Mesenchymal stem cell (in vitro differentiated cells and primary cell): Measurements from ENCODE around the gene CENPK.

Experiments
- DNase-seq: peaks from one replicate; pipeline ENCODE4 v3.0.0-alpha.2; 2013
- H2AFZ ChIP-seq: one replicate; pipeline ENCODE4 v1.6.1; 2013; ENCODE audit warnings: low read depth, mild to moderate bottlenecking, control low read depth, inconsistent platforms, low read length, moderate library complexity
- H2AK5ac ChIP-seq: 2 replicates; pipeline ENCODE4 v1.6.1; 2013; ENCODE audit warnings: low read length, moderate library complexity, mild to moderate bottlenecking, inconsistent platforms; ENCODE audit not compliant: severe bottlenecking
- H2BK120ac ChIP-seq: one replicate; pipeline ENCODE4 v1.6.1; 2013; ENCODE audit warnings: low read depth, mild to moderate bottlenecking, inconsistent platforms, low read length, moderate library complexity
- H2BK12ac ChIP-seq, 2 experiments: one replicate each; pipeline ENCODE4 v1.6.1; 2013; ENCODE audit warnings: inconsistent platforms in 2 of 2, low read length in 2 of 2, mild to moderate bottlenecking in 2 of 2, moderate library complexity in 2 of 2, control low read depth in 1 of 2
- H2BK15ac ChIP-seq: one replicate; pipeline ENCODE4 v1.6.1; 2013; ENCODE audit warnings: mild to moderate bottlenecking, low read depth, inconsistent platforms; ENCODE audit not compliant: poor library complexity, severe bottlenecking
- H2BK5ac ChIP-seq: 2 replicates; pipeline ENCODE4 v1.6.1; 2013; ENCODE audit warnings: low read depth, mild to moderate bottlenecking, low read length, control low read depth, inconsistent platforms; ENCODE audit not compliant: poor library complexity, severe bottlenecking
- H3K14ac ChIP-seq, 2 experiments: one replicate each; pipeline ENCODE4 v1.6.1; 2013; ENCODE audit warnings: inconsistent platforms in 2 of 2, low read length in 2 of 2, control low read depth in 1 of 2, mild to moderate bottlenecking in 1 of 2, moderate library complexity in 1 of 2
- H3K18ac ChIP-seq, 2 experiments: one replicate each; pipeline ENCODE4 v1.6.1; 2013; ENCODE audit warnings: inconsistent platforms in 2 of 2, low read length in 2 of 2, control low read depth in 1 of 2, low read depth in 1 of 2, mild to moderate bottlenecking in 1 of 2
- H3K23ac ChIP-seq, 2 experiments: one replicate each; pipeline ENCODE4 v1.6.1; 2013; ENCODE audit warnings: inconsistent platforms in 2 of 2, low read length in 2 of 2, mild to moderate bottlenecking in 2 of 2, moderate library complexity in 2 of 2, control low read depth in 1 of 2
- H3K27ac ChIP-seq: 2 replicates; pipeline ENCODE4 v1.5.1; 2013; ENCODE audit warnings: mild to moderate bottlenecking, moderate library complexity, low read length, control low read depth, inconsistent platforms; ENCODE audit not compliant: poor library complexity, severe bottlenecking
- H3K27me3 ChIP-seq, 2 experiments: 2 replicates each; pipeline versions ENCODE4 v1.6.1 to v1.7.0; 2013; ENCODE audit warnings: low read length in 2 of 2, mild to moderate bottlenecking in 2 of 2, moderate library complexity in 2 of 2, control low read depth in 1 of 2, inconsistent platforms in 1 of 2; ENCODE audit not compliant: control insufficient read depth in 1 of 2, insufficient read depth in 1 of 2
- H3K36me3 ChIP-seq, 2 experiments: 2 replicates each; pipeline versions ENCODE4 v1.6.1 to v1.7.0; 2013; ENCODE audit warnings: low read length in 2 of 2, control low read depth in 1 of 2, inconsistent platforms in 1 of 2, low read depth in 1 of 2, mild to moderate bottlenecking in 1 of 2; ENCODE audit not compliant: insufficient read depth in 2 of 2, control insufficient read depth in 1 of 2
- H3K4ac ChIP-seq, 2 experiments: one replicate each; pipeline ENCODE4 v1.6.1; 2013; ENCODE audit warnings: inconsistent platforms in 2 of 2, low read length in 2 of 2, mild to moderate bottlenecking in 2 of 2, moderate library complexity in 2 of 2, control low read depth in 1 of 2, low read depth in 1 of 2
- H3K4me1 ChIP-seq: 2 replicates; pipeline ENCODE4 v1.6.1; 2013; ENCODE audit warnings: low read depth, low read length, control low read depth; ENCODE audit not compliant: control insufficient read depth, insufficient read depth
- H3K4me2 ChIP-seq: 2 replicates; pipeline ENCODE4 v1.6.1; 2013; ENCODE audit warnings: low read length, mild to moderate bottlenecking, inconsistent platforms; ENCODE audit not compliant: poor library complexity, severe bottlenecking
- H3K4me3 ChIP-seq, 2 experiments: 2 replicates each; pipeline versions ENCODE4 v1.5.1 to v1.7.0; 2013; ENCODE audit warnings: low read length in 2 of 2, mild to moderate bottlenecking in 2 of 2, control low read depth in 1 of 2, low read depth in 1 of 2; ENCODE audit not compliant: insufficient read depth in 1 of 2
- H3K79me1 ChIP-seq: replicated peaks from 2 replicates; pipeline ENCODE4 v1.6.1; 2013; ENCODE audit warnings: mild to moderate bottlenecking, control low read depth, low read length, inconsistent platforms; ENCODE audit not compliant: poor library complexity, severe bottlenecking
- H3K9ac ChIP-seq: 2 replicates; pipeline ENCODE4 v1.7.0; 2013; ENCODE audit warnings: mild to moderate bottlenecking, low read length, moderate library complexity
- H3K9me3 ChIP-seq: 2 replicates; pipeline ENCODE4 v1.7.0; 2013; ENCODE audit warnings: mild to moderate bottlenecking, low read length; ENCODE audit not compliant: control insufficient read depth
- H4K8ac ChIP-seq: one replicate; pipeline ENCODE4 v1.6.1; 2013; ENCODE audit warnings: inconsistent platforms, mild to moderate bottlenecking, low read length, moderate library complexity
- H4K91ac ChIP-seq: one replicate; pipeline ENCODE4 v1.6.1; 2013; ENCODE audit warnings: mild to moderate bottlenecking, low read length, inconsistent platforms
- WGBS: methylation state at CpG from one replicate; pipeline ENCODE4 v1.1.7; 2013; ENCODE audit warnings: mixed read lengths; 5-methylcytosine and 5-hydroxymethylcytosine counted together

The CENPK gene

DNA sequence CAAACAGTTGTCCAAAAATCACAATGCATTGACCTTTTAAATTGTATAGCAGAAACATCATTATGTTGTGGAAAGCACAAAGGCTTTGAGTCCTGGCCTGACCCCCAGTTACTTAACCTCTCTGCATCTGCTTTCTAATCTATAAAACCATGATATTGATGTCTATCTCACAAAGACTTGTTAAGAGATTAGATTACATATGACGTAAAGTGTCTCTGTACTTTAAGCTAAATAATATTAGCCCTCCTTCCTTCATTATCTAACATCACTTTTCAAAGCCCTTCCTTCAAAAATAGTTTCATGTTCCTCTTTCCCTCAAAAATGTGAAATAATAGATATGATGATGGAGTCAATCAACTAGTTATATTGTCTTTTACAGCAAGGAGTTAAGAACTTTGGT, 84.6 kb downstream of the CENPK start:
- H4K91ac ChIP-seq: no peak overlapping the region
- H3K9me3 ChIP-seq: no peaks in the 10 kb centered on the region
- no peak overlapping the region for H3K27ac ChIP-seq
- no peak overlapping the region for H2BK5ac ChIP-seq
- H2AK5ac ChIP-seq: no peak overlapping the region
- H3K18ac ChIP-seq: no peak overlapping the region
- H3K4me3 ChIP-seq: peak overlapping the region in 1 of 2 experiments; percentile 96
- H2BK120ac ChIP-seq: no peak overlapping the region
- no peaks in the 10 kb centered on the region for H3K27me3 ChIP-seq
- H2AFZ ChIP-seq: no peak overlapping the region
- H3K36me3 ChIP-seq: peaks cover 0 to 1% of the 10 kb centered on the region in 2 experiments
- H3K79me1 ChIP-seq: peaks cover 3% of the 10 kb centered on the region
- WGBS: no CpG with 5 or more reads among the region's 1 CpG
- H3K4ac ChIP-seq: no peak overlapping the region
- H3K9ac ChIP-seq: peak overlapping the region; percentile 93
- peaks cover 2% of the 10 kb centered on the region for H3K4me1 ChIP-seq
- no peak overlapping the region for H3K14ac ChIP-seq
- H2BK15ac ChIP-seq: no peak overlapping the region
- no peak overlapping the region for H2BK12ac ChIP-seq
- H4K8ac ChIP-seq: no peak overlapping the region
- no peak for DNase-seq
- H3K23ac ChIP-seq: no peak overlapping the region
- no peak overlapping the region for H3K4me2 ChIP-seq

DNA sequence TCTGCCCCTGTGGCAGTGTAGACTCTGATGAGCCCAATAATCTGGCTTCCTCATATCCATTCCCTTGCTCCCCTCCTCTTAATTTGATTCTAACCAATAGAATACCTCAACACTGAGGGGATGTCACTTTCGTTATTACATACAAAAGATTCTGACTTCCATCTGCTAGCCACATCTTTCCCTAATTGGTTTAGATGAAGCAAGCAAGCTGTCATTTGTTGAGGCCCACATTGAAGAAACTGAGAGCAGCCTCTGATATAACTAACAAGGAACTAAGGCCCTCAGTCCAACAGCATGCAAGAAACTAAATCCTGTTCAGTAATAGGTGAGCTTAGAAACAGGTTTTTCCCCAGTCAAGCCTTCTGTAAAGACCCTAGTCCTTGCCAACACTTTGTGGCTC, 87.1 kb downstream of the CENPK start:
- H3K4ac ChIP-seq: no peak overlapping the region
- no peaks in the 10 kb centered on the region for H3K27me3 ChIP-seq
- H2BK5ac ChIP-seq: no peak overlapping the region
- H2AFZ ChIP-seq: no peak overlapping the region
- no peak overlapping the region for H2BK120ac ChIP-seq
- peaks cover 4% of the 10 kb centered on the region for H3K79me1 ChIP-seq
- H2BK15ac ChIP-seq: no peak overlapping the region
- no peak overlapping the region for H2BK12ac ChIP-seq
- H2AK5ac ChIP-seq: no peak overlapping the region
- no peak overlapping the region for H4K91ac ChIP-seq
- no peak overlapping the region for H3K27ac ChIP-seq
- H3K4me1 ChIP-seq: peaks cover 2% of the 10 kb centered on the region
- no peaks in the 10 kb centered on the region for H3K9me3 ChIP-seq
- no peak overlapping the region for H3K4me2 ChIP-seq
- no peak overlapping the region for H3K18ac ChIP-seq
- H3K9ac ChIP-seq: no peak overlapping the region
- H4K8ac ChIP-seq: no peak overlapping the region
- H3K4me3 ChIP-seq: no peak overlapping the region
- no peak overlapping the region for H3K14ac ChIP-seq
- 100% methylated on average over 1 of the region's 1 CpG for WGBS
- DNase-seq: no peak
- peaks cover 0 to 12% of the 10 kb centered on the region in 2 experiments for H3K36me3 ChIP-seq
- no peak overlapping the region for H3K23ac ChIP-seq

DNA sequence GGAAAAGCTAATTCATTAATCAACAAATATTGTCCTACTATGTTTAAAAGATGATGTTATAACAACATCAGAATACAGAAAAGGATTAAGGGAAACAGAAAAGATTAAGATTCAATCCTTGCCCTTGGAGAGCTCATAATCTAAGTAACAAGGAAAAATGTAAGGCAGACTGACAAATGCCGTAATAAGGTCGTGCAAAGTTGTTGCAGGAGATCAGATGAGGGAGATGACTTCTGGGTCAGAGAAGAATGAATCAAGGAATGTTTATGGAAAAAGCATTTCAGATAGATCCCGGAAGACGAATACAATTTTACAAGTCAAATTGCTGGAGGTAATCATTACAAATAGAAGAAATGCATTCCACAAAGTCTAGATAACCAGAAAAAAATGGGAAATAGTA, 87.6 kb downstream of the CENPK start:
- DNase-seq: no peak
- H3K79me1 ChIP-seq: peaks cover 4% of the 10 kb centered on the region
- no peak overlapping the region for H3K4ac ChIP-seq
- H3K4me3 ChIP-seq: peak overlapping the region in 1 of 2 experiments; percentile 25
- no peak overlapping the region for H2AFZ ChIP-seq
- H3K27me3 ChIP-seq: no peaks in the 10 kb centered on the region
- WGBS: 98% methylated on average over 2 of the region's 4 CpGs
- no peak overlapping the region for H2BK5ac ChIP-seq
- no peaks in the 10 kb centered on the region for H3K9me3 ChIP-seq
- peak overlapping the region; percentile 38 for H3K9ac ChIP-seq
- peaks cover 0 to 15% of the 10 kb centered on the region in 2 experiments for H3K36me3 ChIP-seq
- no peak overlapping the region for H3K27ac ChIP-seq
- no peak overlapping the region for H3K18ac ChIP-seq
- peaks cover 2% of the 10 kb centered on the region for H3K4me1 ChIP-seq
- no peak overlapping the region for H4K91ac ChIP-seq
- no peak overlapping the region for H3K4me2 ChIP-seq
- no peak overlapping the region for H4K8ac ChIP-seq
- H2BK15ac ChIP-seq: no peak overlapping the region
- H3K14ac ChIP-seq: no peak overlapping the region
- no peak overlapping the region for H2BK120ac ChIP-seq
- no peak overlapping the region for H2AK5ac ChIP-seq
- no peak overlapping the region for H3K23ac ChIP-seq
- H2BK12ac ChIP-seq: no peak overlapping the region

DNA sequence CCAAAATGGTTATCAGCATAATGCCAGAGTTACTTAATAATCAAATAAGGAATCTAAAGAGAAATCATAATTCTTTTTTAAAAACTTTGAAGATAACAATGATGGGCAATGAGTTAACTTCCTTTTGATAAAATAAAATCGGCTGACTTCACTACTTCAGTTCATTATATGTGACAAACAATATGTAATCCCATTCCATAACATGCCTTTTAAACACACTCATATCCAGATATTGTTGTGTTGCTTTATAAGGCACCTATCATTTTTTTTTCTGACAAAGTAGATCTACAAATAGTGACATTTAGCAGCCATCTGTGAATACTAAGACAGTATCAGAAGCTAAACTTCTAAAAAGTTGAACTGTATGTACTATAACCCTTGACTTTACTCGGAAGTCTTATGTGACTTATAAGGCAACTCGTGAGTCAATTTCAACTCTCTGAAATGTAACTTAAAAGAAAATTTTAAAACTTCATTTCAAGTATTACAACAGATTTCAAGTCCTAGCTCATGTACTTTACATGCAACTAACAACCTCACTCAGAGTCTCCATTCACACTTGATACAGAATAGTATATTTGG, 88.7 kb downstream of the CENPK start:
- peak overlapping the region in 1 of 2 experiments; percentile 25 for H3K4me3 ChIP-seq
- no peak overlapping the region for H4K8ac ChIP-seq
- H3K4me1 ChIP-seq: peaks cover 2% of the 10 kb centered on the region
- H3K4me2 ChIP-seq: no peak overlapping the region
- no peak overlapping the region for H2BK120ac ChIP-seq
- H2BK12ac ChIP-seq: no peak overlapping the region
- H3K23ac ChIP-seq: no peak overlapping the region
- H3K9ac ChIP-seq: peak overlapping the region; percentile 38
- no peak overlapping the region for H3K18ac ChIP-seq
- peaks cover 4% of the 10 kb centered on the region for H3K79me1 ChIP-seq
- no peak overlapping the region for H3K14ac ChIP-seq
- 93% methylated on average over 2 of the region's 3 CpGs for WGBS
- H2AFZ ChIP-seq: no peak overlapping the region
- peaks cover 0 to 17% of the 10 kb centered on the region in 2 experiments for H3K36me3 ChIP-seq
- no peak overlapping the region for H3K4ac ChIP-seq
- H3K27ac ChIP-seq: no peak overlapping the region
- no peaks in the 10 kb centered on the region for H3K9me3 ChIP-seq
- H2BK5ac ChIP-seq: no peak overlapping the region
- no peak overlapping the region for H4K91ac ChIP-seq
- H3K27me3 ChIP-seq: no peaks in the 10 kb centered on the region
- no peak overlapping the region for H2BK15ac ChIP-seq
- no peak overlapping the region for H2AK5ac ChIP-seq
- no peak for DNase-seq
